Measurements from ENCODE around the gene SCYL1.
A peak's percentile ranks its signal among the peaks of the same experiment; 100 is the strongest.

SCYL1 gene

DNA sequence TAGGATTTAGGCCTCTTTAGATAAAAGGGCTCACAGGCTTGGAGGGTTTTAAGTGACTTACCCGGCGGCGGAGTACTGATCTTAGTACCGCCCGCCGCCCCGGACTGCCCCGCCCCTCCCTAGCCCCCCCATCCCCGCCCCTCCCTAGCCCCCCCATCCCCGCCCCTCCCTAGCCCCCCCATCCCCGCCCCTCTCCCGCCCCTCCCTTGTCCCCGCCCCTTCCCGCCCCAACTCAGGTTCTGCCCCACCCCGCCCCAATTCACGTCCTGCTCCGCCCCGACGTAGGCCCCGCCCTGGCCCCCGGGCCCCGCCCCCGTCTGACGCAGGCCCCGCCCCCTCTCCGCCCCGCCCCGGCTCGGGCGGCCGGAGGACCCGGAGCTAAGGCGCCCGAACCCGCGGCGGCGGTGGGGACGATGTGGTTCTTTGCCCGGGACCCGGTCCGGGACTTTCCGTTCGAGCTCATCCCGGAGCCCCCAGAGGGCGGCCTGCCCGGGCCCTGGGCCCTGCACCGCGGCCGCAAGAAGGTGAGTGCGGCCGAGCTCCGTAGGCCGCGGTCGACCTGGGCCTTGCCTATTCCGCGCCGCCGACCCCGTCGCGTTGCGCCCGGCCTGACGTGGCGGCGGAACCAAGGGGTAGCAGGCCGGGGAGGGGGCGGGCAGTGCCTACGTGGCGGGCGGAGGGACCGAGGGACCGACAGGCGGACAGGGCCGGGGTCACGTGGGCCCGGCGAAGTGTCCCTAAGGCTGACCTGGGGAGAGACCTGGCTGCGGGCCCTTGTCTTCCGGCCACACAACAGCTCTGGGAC is at the start of gene SCYL1:
TSS of gene SCYL1 (plus strand) at position 343 of the 805 bp plus-strand sequence. CDS start at position 414, 71 bp downstream.
- DNase-seq (ENCODE audit: low spot score) = peak; percentile 81

DNA sequence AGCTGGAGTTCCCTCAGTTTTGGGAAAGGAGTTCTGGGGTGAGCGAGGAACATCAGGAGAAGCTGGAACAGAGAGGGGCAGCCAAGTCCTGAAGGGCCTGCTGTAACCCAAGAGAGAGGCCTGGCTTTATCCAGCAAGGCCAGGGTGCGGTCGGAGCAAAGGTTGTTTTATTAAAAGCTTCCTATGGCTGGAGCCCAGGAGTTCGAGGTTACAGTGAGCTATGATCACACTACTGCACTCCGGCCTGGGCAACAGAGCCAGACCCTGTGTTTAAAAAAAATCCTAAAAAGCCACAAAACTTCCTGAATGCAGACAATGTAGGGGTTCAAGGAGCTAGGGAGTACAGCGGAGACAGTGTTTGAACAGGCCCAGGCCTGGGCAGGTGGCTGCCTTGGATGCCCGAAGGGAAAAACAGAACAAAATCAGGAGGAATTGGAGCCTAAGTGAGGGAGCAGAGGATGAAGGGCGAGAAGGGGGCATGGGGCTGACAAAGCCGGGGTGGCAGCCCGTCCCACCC is 48.2 kb upstream of the SCYL1 start:
- peak; percentile 35 for DNase-seq (ENCODE audit: low spot score)

- DNase-seq (ENCODE audit: low spot score) = peak; percentile 96
These were observed 47.5 kb upstream of the SCYL1 start for GRCh38 chr11:65477149-65477965.

- peak; percentile 46 for DNase-seq (ENCODE audit: low spot score)
These were observed 46.3 kb upstream of the SCYL1 start for GRCh38 chr11:65478388-65479183.

DNA sequence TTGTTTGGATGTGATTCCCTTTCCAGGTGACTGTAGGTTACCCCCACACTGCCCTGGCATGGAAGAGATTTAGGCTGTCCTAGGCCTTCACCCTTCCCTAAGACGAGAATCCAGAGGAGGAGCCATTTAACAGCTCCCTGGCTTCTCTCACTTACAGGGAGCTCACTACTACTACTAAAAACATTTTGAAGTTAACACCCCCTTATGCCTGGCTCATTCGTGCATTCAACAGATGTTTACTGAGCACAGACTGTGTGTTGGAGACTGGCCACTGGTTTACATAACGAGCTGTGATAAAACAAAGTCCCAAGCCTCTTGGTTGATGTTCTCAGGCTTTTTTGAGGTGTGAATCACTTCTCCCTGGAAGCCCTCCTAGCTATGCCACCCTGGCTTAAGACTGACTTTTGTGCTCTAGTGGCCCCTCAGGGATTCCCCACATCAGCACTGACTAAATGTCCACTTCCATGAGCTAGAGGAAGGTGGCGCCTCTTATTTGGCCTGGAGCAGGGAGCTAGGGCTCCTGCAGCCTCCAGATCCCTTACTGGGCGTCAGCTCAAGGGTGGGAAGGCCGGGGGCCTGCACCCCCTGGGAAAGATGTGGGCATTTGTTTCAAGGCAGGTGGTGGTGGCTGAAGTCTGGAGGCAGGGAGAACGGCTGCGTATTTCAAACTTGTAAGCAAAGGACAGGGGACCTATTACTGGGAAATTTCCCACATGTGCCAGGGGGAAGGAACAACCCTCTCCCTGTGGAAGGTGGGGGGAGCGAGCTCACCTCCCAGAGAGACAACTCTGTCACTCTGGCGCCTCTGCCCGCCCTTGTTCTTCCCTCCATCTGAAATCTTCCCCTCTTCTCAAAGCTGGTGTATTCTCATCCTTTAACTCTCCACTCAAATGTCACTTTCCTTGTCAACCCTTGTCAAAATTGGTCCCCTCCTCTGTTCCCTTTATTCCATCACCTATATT is 45.4 kb upstream of the SCYL1 start:
- peak; percentile 85 for DNase-seq (ENCODE audit: low spot score)

DNA sequence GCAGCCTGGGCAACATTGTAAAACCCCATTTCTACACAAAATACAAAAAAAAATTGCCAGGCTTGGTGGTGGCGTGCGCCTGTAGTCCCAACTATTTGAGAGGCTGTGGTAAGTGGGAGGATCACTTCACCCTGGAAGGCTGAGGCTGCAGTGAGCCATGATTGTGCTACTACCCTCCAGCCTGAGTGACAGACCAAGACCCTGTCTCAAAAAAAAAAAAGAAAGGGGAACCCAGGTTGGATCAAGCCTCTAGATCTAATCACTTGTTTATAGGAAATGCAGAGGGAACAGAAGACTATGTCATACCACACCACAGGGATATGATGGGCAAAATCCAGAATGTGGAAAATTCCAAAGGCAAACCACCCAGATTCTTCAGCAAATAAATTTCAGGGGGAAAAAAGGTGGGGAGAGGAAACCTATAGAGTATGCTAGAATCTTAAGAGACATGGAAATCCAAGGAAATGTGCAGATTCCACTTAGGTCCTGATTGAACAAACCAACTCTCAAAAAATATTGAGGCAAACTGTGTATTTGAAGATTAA is 42.5 kb upstream of the SCYL1 start:
- peak; percentile 50 for DNase-seq (ENCODE audit: low spot score)

GRCh38 chr11:65485920-65486219 is 39.0 kb upstream of the SCYL1 start:
- peak; percentile 71 for DNase-seq (ENCODE audit: low spot score)

DNA sequence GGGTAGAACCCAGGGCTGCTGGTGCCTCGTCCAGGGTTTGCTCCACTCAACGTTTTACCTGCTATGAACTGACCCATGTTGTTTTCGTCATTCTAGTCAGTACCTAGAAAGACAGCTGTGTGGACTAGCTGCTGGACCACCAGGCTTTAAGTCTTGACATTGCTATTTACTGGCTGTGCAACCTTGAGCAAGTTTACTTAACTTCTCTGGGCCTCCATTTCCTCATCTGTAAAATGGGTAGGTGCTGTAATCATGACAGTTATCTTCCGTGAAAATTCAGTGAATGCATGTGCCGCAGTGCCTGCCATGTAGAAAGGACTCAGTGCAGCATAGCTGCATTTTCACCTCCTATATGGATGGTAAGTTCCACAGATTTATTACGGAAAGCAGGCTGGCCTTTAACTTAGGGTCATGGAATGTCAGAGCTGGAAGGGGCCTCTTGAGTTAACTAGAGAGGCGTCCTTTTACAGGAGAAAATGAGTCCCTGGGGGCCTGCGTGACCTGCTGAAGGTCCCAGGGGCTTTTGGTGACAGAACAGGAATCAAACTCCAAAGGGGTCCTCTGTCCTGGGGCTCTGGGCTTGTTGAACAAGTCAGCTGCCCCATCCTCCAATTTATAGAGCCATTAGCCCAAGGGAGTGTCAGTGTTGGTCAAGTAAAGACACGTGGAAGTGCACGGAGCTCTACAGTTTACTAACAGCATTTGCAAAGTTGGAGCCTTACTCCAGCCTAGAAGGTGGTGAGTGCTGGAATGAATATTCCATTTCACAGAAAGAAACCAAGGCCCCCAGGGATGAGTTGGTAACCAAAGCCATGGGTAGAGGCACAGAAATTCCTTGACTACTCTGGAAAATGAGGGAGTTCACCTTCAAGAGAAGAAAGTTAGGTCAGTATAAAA is 38.1 kb upstream of the SCYL1 start:
- DNase-seq (ENCODE audit: low spot score) = no peak

GRCh38 chr11:65487467-65488272 is 37.2 kb upstream of the SCYL1 start:
- DNase-seq (ENCODE audit: low spot score) = peak; percentile 100

- peak; percentile 70 for DNase-seq (ENCODE audit: low spot score)
These were observed 36.4 kb upstream of the SCYL1 start for GRCh38 chr11:65488273-65489034.

- peak; percentile 97 for DNase-seq (ENCODE audit: low spot score)
These were observed 35.7 kb upstream of the SCYL1 start for GRCh38 chr11:65489035-65489705.

- DNase-seq (ENCODE audit: low spot score) = peak; percentile 29
These were observed 35.1 kb upstream of the SCYL1 start for GRCh38 chr11:65489706-65490320.

GRCh38 chr11:65491163-65491465 is 33.8 kb upstream of the SCYL1 start:
- DNase-seq (ENCODE audit: low spot score) = no peak

DNA sequence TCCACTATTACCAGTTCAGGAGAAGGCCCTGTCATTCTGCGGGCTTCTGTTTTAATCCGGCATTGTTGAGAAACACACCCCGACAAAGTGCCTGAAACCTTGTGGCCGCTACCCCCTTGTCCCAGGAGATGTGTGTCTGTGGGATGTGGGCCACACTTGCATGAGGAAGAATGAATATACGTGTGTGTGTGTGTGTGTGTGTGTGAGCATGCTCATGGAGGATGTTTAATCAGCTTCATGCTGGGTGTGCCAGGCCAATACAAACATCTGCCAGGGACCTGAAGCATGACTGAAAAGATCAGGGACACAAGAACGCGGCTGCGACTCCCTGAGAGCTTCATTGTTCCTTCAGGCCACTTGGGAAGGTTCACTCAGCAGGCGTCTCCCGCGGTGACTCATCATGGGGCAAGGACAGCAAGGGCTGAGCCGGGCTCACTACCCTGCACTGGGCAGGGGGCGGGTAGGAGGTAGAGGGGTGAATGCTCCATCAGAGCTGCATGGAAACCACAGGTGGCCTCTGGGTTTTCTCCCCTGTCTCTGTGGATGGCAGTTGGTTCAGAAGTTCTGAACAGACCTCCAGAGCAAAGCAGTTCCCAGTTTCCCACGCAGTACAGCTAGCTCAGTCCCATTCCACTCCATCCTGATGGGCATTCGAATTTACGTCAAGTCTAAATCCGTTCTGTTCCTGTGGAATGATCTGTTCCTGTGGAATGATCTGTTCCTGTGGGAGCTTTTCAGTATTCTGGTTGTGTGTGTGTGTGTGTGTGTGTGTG is 33.1 kb upstream of the SCYL1 start:
- DNase-seq (ENCODE audit: low spot score) = peak; percentile 48

DNA sequence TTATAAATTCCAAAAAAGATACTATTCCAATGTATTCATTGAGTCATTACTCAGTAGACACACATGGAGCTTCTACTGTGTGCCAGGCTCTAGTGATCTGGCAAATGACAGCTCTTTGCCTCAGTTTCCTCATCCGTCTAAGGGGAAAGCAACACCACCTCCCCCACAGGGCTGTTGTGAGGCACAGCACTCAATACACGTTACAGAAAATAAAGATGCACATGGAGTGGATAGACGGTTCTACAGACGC is 32.6 kb upstream of the SCYL1 start:
- no peak for DNase-seq (ENCODE audit: low spot score)

GRCh38 chr11:65492637-65493366 is 32.1 kb upstream of the SCYL1 start:
- DNase-seq (ENCODE audit: low spot score) = peak; percentile 85

Data from cerebellar cortex (tissue), 1 donor.